GM15510 (cell line): ENCODE data around the gene COBL.

Source experiments
- POLR2A ChIP-seq: IDR thresholded peaks from 3 replicates; pipeline ENCODE4 v1.6.1; 2011; ENCODE audit warnings: borderline replicate concordance; ENCODE audit not compliant: insufficient read length; ENCODE audit errors: extremely low read depth

COBL gene

DNA sequence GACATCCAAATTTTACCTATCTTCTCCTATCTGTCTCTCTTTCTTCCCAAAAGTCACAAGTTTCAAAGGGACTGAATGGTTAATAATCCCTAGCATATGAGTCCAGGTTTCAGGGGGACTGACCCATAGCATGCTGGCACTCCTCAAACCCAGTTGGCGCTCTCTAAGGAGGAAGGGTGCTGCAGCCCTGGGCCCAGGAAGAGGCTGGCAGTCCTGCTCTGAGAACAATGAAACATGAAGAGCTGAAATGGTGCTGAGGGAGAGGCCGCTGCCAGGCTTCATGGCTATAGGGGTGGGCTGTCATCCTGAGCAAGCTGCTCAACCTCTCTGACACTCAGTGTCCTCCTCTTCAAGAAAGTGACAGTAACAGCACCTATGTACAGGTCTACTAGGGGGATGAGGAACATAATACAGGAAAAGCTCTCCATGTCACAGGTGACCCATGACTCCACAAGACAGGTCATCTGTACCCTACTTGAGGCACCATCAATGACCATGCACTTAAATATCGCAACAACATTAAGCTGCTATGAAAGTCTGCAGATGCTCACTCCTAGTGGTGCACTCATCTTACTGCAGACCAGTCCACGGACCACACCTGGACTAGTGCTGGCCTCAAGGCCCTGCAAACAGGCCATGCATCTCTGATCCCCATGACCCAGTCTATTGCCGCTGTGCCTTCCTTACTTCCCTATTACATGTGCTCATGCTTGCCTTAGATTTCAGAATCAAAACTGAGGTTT lies 17.0 kb downstream of the COBL start:
- no peak for TF ChIP-seq POLR2A

DNA sequence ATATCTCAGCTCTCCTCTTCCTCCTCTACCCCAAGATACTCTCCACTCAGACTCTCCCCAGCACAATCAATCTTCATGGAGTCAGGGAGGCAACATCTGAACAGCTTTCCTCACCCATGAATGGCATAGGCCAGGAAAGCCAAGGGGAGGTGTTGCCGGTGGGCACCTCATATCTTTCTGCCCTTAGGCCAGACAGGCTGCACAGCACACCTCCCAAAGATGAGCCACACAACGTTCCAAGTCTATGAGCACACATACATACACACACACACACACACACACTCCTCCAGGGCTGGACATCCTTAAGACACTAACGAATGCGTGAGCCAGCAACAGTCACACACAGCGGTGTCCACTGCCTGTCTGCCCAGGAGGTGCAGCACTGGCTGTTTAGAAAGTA lies 17.7 kb downstream of the COBL start:
- no peak for TF ChIP-seq POLR2A

DNA sequence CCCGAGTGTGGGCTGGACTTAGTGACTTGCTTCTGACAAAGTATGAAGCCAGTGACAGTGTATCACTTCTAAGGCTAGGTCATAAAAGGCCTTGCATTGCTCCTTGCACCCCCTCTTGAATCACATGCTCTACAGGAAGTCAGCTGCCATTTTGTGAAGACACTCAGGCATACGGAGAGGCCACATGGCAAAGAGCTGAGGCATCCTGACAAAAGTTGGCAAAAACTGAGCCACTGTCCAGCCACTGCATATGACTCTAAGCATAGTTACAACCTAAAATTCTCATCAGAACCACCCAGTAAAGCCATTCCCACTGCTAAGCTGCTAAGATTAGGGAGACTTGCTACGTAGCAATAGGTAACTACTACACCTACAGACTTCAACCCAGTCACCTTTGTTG lies 18.6 kb downstream of the COBL start:
- TF ChIP-seq POLR2A = no peak

DNA sequence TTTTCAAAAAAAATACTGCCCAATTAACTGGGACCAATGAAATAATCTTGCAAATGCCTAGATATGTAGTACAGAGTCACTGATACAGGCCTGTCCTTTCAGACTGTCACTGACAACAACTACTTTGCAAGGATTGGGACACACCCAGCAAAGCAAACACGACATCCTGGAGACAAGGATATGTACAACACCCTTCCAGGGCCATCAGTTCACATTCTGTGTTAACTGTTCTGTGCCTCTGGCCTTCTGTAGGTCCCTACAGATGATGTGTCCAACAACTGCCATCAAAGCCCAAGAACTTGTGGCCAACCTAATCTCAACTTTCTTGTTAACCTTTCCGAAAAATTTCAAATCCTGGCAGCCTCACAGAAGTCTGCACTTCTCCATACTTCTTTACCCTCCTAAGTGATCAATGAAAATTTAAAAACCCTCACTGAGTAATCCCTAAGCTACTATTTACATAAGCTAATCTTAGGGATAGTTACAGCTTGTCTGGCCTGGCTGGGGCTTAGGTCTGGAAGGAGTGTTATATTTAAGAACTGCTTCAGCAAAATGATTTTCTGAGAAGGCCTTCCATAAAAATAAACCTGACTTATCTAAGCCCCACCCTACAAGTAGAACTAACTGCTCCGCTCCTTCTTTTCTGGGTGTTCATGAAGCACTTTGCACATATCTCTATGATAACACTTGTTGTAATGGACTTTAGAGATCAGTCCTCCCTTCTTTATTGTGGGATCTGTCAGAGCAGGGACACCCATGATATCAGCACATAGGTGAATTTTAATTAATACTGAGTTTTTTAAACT lies 21.0 kb downstream of the COBL start:
- no peak for TF ChIP-seq POLR2A

DNA sequence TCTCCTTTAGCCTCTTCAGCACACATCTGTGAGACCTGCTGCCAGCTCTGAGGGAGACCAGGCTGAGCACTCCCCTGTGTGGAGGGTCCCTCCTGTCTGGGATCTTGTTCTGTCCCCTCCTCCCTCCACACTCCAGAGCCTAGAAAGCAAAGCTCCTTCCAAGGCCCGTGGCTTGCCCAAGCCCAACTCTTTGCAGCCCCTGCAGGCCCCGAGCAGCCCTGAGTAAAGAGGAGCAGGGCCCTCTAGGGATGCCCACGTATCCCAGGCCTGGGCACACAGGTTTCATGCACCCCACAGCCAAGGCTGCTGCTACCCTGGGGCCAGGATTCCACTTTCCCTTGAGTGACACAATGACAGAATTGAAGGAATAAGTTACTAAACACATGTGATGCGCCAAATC lies 24.0 kb downstream of the COBL start:
- TF ChIP-seq POLR2A = no peak

DNA sequence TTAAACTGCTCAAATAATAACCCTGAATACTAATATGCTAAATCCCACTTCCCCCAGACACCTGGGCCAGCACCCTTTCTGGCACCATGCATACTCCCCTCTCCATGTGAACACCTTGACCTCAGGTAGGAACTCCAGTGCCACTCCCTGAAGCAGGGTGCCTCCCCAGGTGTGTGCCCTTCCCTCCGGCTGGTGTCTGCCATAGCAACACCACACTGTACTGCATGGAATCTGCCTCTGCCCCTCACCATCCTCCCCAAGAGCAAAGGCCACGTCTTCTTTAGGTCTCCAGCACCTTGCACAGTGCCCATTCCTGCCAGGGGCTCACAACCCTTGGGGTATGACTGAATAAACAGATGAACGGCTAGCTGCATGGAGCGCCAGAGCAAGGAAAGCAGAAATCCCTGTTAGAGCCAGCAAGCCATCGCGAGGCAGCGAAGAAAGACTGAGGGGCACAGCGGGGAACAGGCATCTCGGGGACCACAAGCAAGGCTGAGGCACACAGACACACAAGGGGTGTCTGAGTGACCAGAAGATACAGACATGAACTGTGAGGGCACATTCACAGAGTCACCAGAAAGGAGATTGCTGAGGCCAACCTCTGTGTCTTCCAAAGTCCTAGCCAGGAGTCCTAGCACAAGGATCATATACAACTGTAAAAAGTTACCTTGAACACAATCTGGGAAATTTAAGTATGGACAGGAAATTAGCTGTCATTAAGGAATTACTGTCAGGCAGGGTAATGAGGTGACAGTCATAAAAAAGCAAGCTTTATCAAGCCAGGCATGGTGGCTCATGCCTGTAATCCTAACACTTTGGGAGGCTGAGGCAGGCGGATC lies 25.7 kb downstream of the COBL start:
- TF ChIP-seq POLR2A = no peak

DNA sequence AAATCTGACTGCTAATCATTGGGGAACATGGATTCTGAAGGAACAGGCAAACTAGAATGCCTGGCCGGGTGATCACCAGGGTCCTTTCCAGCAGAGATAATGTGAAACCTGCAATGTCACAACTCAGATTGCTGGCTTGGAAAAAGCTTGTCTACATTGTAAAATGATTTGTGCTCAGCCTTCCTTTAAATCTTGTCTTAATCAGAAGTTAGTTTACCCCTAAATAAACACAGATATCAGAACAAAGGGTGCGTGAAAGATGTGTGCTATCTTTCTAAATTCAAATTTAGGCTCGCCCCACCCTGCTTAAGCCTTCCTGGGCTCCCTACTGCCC lies 26.3 kb downstream of the COBL start:
- TF ChIP-seq POLR2A = no peak

DNA sequence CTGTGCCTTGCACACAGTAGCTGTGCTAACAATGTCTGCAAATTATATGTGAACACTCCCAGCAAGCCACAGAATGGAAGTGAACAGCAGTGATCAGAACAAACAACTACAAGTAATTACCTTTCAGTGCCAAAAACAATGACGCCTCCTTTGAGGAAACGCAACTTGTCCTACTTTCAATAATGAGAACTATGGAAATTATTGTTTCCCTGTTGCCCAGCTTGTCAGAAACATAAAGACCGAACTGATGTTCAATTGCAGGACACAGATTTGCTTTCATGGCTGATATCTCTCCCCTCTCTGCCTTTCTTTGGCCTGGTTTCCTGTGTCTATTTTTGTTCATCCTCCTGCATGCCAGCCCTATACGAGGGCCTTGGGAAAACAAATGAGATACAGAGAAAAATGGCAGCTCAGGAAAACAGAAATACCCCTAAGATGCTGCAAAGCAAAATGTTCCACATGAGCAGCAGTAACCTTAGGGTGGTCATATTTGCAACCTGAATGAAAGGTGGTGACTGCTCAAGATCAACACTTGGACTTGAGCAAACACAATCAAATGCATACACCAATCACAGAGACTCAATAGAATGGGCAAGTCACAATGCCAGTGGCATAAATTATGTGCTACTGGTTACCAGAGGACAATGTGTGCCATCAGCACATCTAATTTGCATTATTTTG lies 26.8 kb downstream of the COBL start:
- no peak for TF ChIP-seq POLR2A

DNA sequence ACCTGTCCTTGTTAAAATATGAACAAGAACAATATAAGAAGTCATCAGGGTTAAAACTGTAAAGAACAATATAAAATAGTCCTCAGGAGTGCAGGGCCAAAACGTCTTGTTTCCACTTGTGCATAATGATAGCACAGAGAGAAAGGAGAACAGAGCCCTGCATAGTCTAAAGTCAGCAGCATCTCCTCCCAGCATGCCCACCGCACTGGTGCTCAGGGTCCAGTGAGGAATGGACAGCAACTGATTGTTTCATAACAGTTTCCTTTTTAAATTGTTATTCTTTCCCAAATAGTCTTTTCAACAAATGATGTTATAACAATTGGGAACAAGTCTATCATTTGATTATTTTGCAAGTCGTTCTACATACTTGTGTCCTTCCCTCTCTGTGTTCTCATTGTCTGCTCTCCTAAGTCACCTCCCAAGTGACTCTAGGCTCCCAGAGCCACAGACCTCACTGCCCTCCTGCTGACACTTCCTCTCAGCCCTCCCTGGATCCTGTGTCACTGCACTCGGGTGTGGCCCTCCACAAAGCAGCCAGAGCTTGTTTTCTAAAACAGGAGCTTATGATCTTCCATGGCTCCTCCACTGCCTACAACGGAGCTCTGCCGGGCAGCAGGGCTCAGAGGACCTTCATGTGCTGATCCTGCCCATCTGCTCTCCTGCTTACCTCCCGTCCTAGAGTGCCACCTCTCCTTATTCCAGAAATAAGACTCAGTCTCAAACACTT lies 27.6 kb downstream of the COBL start:
- TF ChIP-seq POLR2A = no peak

DNA sequence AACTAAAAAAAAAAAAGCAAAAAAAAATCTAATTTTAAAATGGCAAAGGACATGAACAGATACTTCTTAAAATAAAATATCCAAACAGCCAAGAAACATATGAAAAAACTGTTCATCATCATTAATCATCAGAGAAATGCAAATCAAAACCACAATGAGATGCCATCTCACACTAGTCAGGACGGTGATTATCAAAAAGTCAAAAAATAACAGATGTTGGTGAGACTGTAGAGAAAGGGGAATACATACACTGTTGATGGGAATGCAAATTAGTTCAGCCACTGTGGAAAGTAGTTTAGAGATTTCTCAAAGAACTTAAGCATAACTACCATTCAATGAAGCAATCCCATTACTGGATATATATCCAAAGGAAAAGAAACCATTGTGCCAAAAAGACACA lies 30.2 kb downstream of the COBL start:
- no peak for TF ChIP-seq POLR2A

DNA sequence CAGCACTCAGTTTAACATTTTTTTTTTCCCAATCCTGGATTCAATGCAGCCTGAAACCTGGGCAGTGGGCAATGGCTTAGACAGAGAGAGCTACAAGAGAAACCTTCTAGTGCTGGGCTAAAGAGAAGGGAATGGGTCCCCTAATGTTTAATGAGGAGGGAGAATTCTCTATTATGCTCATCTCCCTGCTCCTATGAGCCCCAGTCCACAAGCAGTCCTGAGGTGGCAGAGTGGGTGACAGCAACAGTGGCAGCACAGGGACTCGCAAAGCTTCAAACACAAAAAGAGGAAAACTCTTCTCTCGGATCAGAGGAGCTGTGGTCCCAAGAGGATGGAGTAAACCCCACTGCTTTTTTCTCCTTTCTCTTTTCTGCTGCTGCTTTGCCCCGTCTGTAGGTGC lies 36.5 kb downstream of the COBL start:
- no peak for TF ChIP-seq POLR2A

DNA sequence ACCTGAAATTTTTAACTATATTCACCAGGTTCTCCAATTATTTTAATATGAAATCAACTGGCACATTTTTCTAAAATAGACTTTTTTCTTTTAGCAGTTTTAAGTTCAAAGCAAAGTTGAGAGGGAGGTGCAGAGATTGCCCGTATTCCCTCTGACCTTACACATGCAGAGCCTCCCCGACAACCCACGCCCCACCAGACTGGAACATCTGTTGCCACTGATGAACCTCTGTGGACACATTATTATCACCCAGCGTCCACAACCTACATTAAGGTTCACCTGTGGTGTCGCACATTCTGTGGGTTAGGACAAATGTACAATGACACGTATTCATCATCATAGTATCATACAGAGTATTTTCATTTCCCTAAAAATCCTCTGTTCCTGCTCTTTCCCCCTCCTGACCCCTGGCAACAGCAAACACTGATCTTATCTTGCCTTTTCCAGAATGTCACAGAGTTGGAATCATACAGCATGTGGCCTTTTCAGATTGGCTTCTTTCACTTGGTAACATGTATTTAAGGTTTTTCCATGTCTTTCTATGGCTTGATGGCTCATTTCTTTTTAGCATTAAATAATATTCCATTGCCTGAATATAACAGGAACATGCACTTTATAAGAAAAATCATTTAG lies 37.1 kb downstream of the COBL start:
- no peak for TF ChIP-seq POLR2A

DNA sequence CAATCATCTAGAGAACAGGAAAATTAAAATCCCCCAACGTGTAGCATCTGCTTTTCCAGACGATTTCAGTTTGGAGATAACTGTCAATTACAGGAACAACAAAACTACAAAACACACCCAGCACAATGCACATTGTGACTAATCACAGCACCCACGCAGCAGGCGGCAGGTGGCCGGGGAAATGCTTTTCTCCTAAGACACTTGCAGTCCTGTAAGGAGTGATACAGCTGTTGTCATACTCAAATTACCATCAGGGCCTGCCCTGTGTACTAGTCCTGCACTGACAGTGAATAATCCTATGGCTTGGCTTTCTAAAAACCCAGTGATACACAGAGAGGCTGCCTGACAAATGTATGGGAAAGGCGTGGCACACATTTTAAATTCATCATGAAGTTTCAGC lies 37.8 kb downstream of the COBL start:
- TF ChIP-seq POLR2A = no peak

DNA sequence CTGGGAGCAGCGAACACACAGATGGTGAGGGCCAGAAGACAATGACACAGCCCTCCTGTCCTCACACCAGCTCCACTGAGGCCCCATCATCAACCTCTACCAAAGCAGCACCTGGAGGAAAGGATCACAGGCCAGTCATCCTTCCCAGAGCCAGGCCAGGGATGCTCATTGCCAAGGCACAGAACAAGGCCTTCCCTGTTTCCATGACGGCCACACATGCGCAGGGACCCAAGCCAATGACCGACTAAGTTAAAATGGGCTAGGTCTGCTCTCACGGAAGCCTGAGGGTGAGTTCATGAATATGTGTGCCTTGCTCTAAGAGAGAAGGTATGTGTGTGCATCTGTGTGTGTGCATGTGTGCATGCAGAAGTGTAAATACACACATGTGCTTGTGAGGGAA lies 39.6 kb downstream of the COBL start:
- TF ChIP-seq POLR2A = no peak

DNA sequence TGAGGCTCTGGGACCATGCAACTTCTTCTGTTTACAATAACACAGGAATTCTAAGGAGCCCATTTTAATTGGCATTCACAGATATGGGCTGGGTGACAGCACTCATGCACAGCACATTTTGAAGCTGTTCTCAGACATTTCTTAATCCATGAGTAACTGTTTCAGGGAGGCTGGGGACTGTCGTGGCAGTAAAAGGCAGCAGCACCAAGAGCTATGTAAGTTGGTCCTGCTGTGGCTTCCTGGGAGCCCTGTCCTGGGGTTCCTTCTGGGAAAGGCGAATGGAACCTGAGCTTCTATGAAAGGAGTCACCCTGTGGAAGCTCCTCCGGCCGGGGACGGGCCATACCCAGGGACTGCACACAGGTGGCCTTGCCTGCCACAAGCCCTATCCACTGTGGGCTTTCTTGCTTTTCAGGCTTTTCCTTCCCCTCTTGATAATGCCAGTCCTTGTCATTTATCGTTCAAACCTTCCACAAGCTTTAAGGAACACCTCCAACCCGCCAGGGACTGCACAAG lies 40.5 kb downstream of the COBL start:
- no peak for TF ChIP-seq POLR2A

DNA sequence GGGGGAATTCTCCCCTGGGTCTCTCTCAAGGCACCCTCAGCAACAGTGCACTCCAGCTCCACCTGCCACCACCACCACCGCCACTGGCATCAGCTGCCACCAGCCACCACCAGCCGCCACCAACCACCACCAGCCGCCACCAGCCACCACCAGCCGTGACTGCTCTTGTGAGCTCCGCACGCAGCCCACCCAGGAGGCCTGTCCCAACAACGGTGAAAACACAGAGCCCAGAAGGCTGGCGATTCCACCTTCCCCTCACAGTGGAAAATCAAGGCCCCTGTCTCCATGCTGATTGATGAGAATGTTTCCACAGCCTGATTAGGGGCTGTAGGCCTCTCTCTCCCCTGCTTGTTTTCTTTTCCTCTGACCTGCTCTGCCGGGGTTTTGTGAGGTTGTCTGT lies 41.1 kb downstream of the COBL start:
- TF ChIP-seq POLR2A = no peak
